ENCODE measurements around the gene CRABP1. TPM values are rescaled to one million over a fixed set of nuclear protein-coding genes. Genes with fewer than 3 reads are reported as not detected.

Gene CRABP1
- total RNA-seq, 1 donor = not detected

- H3K4me3 ChIP-seq (ENCODE audit: low read depth, low read length) = no peak overlapping the region
- TF ChIP-seq, protein P1, sequence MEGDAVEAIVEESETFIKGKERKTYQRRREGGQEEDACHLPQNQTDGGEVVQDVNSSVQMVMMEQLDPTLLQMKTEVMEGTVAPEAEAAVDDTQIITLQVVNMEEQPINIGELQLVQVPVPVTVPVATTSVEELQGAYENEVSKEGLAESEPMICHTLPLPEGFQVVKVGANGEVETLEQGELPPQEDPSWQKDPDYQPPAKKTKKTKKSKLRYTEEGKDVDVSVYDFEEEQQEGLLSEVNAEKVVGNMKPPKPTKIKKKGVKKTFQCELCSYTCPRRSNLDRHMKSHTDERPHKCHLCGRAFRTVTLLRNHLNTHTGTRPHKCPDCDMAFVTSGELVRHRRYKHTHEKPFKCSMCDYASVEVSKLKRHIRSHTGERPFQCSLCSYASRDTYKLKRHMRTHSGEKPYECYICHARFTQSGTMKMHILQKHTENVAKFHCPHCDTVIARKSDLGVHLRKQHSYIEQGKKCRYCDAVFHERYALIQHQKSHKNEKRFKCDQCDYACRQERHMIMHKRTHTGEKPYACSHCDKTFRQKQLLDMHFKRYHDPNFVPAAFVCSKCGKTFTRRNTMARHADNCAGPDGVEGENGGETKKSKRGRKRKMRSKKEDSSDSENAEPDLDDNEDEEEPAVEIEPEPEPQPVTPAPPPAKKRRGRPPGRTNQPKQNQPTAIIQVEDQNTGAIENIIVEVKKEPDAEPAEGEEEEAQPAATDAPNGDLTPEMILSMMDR (IDR thresholded peaks at IDR 0.05; ENCODE audit: insufficient read depth, low read depth, low read length) = no peak
- DNase-seq (ENCODE audit: low read depth) = no peak
Measured at GRCh38 chr15:78342021-78342420, 1.9 kb downstream of the CRABP1 start.

DNA sequence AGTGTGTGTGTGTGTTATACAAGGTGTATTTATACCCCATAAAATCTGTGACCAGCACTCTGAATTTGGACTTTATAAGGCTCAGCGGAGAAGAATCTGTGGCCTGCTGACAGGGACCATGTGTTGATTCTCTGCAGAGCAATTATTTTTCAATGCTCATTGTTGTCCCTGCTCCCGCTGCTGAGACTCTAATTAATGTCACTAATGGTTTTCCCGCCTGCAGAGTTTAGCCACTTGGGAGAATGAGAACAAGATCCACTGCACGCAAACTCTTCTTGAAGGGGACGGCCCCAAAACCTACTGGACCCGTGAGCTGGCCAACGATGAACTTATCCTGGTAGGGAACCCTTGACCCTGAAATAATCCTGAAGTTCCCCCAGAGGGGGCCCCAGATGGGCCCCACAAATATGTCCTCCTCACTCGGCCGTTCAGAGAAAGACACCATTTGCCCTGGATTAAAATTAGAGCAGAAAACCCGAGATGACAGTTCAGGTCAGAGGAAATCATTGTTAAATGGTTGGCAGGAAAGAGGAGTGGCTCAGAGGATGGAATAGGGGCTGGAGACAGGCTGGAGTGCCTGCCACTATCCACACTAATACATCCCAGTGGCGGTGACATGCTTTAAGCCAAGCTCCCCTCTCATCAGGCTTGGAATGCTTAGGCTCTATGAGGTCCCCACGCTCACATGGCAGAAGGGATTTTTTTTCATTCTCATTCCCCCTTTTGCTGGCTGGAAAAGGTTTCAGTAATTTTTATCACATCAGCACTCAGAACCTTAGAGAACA lies 3.3 kb downstream of the CRABP1 start:
- TF ChIP-seq, protein P1 (IDR thresholded peaks at IDR 0.05; ENCODE audit: insufficient read depth, low read depth, low read length) = no peak
- DNase-seq (ENCODE audit: low read depth) = no peak
- H3K4me3 ChIP-seq (ENCODE audit: low read depth, low read length) = no peak overlapping the region

DNA sequence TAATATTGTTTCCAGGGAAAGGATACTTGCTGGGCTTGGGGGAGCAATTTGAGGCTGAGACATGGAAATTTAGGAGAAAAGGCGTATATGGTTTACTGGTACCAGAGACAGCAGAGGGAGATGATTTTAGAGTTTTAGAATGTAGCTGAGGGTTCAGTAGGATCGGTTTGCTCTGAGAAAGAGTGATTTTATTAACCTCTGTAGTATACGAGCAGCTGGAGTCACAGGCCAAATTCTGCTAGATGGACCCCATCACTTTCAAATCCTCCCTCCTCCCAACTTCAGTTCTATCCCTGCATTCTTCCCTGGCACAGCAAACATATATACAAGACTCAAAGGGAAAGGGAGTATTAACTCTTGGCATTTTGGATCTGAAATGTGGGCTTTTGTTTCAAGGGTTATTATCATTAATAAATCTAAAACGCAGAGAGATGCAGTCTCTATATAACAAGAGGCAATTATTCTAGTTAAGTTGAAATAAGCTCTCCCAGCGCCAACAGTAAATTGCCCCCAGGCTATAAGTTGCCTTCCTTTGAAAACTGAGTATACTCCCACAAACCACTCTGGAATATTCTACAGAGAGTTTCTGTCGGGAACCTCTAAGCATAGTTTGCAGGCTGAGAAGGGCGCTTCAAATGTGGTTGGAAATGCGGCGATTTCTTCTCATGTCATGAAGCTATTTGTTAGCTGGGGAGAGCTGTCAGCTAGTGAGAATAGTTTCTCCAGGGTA lies 5.4 kb downstream of the CRABP1 start:
- TF ChIP-seq, protein P1 (IDR thresholded peaks at IDR 0.05; ENCODE audit: insufficient read depth, low read depth, low read length) = no peak
- no peak for DNase-seq (ENCODE audit: low read depth)
- H3K4me3 ChIP-seq (ENCODE audit: low read depth, low read length) = no peak overlapping the region

DNA sequence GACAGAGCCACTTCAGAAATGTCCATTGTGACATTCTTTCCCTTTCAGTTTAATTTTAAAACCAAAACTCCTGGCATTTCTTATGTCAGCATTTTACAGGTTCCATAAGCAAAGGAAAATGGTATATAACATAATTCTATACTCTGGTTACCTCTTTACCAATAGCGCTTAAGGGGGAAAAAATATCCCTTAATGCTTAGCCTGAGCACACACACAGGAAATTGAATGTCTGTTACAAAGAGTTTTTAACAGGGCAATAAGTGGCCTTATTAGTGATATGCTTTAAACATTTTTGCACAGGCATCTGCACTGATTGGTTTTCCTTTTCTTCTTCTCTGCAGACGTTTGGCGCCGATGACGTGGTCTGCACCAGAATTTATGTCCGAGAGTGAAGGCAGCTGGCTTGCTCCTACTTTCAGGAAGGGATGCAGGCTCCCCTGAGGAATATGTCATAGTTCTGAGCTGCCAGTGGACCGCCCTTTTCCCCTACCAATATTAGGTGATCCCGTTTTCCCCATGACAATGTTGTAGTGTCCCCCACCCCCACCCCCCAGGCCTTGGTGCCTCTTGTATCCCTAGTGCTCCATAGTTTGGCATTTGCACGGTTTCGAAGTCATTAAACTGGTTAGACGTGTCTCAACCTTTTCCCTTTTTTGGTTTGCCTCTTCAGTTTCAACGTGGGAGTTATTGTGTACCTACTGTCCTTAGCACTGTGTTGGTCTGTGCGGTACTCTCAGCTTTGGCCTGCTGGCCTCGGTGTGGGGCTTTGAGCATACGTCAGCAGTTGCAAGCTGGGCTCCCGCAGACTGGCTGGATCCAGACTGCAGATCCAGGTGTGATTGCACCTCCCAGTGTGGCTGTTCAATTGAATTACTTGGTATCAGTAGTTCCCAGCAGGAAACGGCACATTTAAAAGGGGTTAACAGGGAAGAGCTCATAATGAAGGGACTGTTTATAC lies 7.7 kb downstream of the CRABP1 start:
- TF ChIP-seq, protein P1 (IDR thresholded peaks at IDR 0.05; ENCODE audit: insufficient read depth, low read depth, low read length) = no peak
- DNase-seq (ENCODE audit: low read depth) = no peak
- no peak overlapping the region for H3K4me3 ChIP-seq (ENCODE audit: low read depth, low read length)

- no peak for DNase-seq (ENCODE audit: low read depth)
- TF ChIP-seq, protein P1 (IDR thresholded peaks at IDR 0.05; ENCODE audit: insufficient read depth, low read depth, low read length) = no peak
- no peak overlapping the region for H3K4me3 ChIP-seq (ENCODE audit: low read depth, low read length)
Measured at GRCh38 chr15:78350058-78350457, 9.9 kb downstream of the CRABP1 start.

DNA sequence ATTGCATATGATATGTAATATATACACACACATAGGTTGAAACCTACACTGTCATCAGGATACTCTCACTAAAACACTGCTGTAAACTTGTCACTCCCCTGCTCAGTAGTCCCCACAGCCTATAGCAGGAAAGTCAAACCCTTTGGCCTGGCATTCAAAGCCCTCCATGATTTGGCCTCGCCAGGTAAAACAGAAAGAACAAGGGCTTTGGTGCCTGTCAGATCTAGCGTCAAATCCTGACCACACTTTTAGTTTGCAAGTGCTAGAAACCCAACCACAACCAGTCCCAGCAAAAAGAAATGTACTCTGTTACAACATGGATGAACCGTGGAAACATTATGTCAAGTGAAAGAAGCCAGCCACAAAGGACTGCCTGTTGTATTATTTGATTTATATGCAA lies 11.4 kb downstream of the CRABP1 start:
- no peak for DNase-seq (ENCODE audit: low read depth)
- H3K4me3 ChIP-seq (ENCODE audit: low read depth, low read length) = no peak overlapping the region
- TF ChIP-seq, protein P1 (IDR thresholded peaks at IDR 0.05; ENCODE audit: insufficient read depth, low read depth, low read length) = no peak

Data from fibroblast of villous mesenchyme (primary cell).